Measurements from ENCODE around the gene STRBP. TPM values are rescaled to one million over a fixed set of nuclear protein-coding genes. Genes with fewer than 3 reads are reported as not detected.

STRBP gene
- total RNA-seq, 1 experiment from 2014 or later, result 43.1 TPM

- no peak for DNase-seq (ENCODE audit: low read depth)
Observed at GRCh38 chr9:123099042-123099441, 169.3 kb downstream of the STRBP start.

- DNase-seq (ENCODE audit: low read depth), result no peak
Observed at GRCh38 chr9:123098096-123098459, 170.3 kb downstream of the STRBP start.

GRCh38 chr9:123097430-123098095, 170.8 kb downstream of the STRBP start:
- no peak for DNase-seq (ENCODE audit: low read depth)

- DNase-seq (ENCODE audit: low read depth), result no peak
Observed at GRCh38 chr9:123096987-123097386, 171.4 kb downstream of the STRBP start.

- no peak for DNase-seq (ENCODE audit: low read depth)
Observed at GRCh38 chr9:123093141-123093540, 175.2 kb downstream of the STRBP start.

GRCh38 chr9:123091459-123091858, 176.9 kb downstream of the STRBP start:
- DNase-seq (ENCODE audit: low read depth), result no peak

GRCh38 chr9:123090956-123091355, 177.4 kb downstream of the STRBP start:
- DNase-seq (ENCODE audit: low read depth), result no peak

- DNase-seq (ENCODE audit: low read depth), result peak; percentile 26
Observed at GRCh38 chr9:123090198-123090896, 178.0 kb downstream of the STRBP start.

GRCh38 chr9:123089790-123090189, 178.6 kb downstream of the STRBP start:
- DNase-seq (ENCODE audit: low read depth), result no peak

GRCh38 chr9:123089040-123089439, 179.3 kb downstream of the STRBP start:
- DNase-seq (ENCODE audit: low read depth), result no peak

- DNase-seq (ENCODE audit: low read depth), result no peak
Observed at GRCh38 chr9:123087359-123087888, 181.0 kb downstream of the STRBP start.

GRCh38 chr9:123085916-123086315, 182.5 kb downstream of the STRBP start:
- DNase-seq (ENCODE audit: low read depth), result no peak

GRCh38 chr9:123084256-123084655, 184.1 kb downstream of the STRBP start:
- no peak for DNase-seq (ENCODE audit: low read depth)

GRCh38 chr9:123083680-123084079, 184.7 kb downstream of the STRBP start:
- no peak for DNase-seq (ENCODE audit: low read depth)

GRCh38 chr9:123081824-123082223, 186.6 kb downstream of the STRBP start:
- peak; percentile 49 for DNase-seq (ENCODE audit: low read depth)

GRCh38 chr9:123080444-123080843, 187.9 kb downstream of the STRBP start:
- DNase-seq (ENCODE audit: low read depth), result no peak

- DNase-seq (ENCODE audit: low read depth), result no peak
Observed at GRCh38 chr9:123074628-123075027, 193.8 kb downstream of the STRBP start.

- peak; percentile 58 for DNase-seq (ENCODE audit: low read depth)
Observed at GRCh38 chr9:123073991-123074422, 194.4 kb downstream of the STRBP start.

- no peak for DNase-seq (ENCODE audit: low read depth)
Observed at GRCh38 chr9:123073441-123073840, 194.9 kb downstream of the STRBP start.

GRCh38 chr9:123072407-123072995, 195.9 kb downstream of the STRBP start:
- DNase-seq (ENCODE audit: low read depth), result no peak

Measured in Daoy (cell line).